CD4-positive, alpha-beta T cell treated with Interleukin-4 for 4 hours (primary cell): ENCODE data around the gene LRRC4B.
"Not testable (repeated sequence)": the region's sequence is repeated elsewhere in the genome, so short reads cannot be mapped to it uniquely, and the experiment has no call there.

Source experiments
- DNase-seq: peaks from one replicate; pipeline ENCODE4 v3.0.0-alpha.2; 2020

The LRRC4B gene, protein sequence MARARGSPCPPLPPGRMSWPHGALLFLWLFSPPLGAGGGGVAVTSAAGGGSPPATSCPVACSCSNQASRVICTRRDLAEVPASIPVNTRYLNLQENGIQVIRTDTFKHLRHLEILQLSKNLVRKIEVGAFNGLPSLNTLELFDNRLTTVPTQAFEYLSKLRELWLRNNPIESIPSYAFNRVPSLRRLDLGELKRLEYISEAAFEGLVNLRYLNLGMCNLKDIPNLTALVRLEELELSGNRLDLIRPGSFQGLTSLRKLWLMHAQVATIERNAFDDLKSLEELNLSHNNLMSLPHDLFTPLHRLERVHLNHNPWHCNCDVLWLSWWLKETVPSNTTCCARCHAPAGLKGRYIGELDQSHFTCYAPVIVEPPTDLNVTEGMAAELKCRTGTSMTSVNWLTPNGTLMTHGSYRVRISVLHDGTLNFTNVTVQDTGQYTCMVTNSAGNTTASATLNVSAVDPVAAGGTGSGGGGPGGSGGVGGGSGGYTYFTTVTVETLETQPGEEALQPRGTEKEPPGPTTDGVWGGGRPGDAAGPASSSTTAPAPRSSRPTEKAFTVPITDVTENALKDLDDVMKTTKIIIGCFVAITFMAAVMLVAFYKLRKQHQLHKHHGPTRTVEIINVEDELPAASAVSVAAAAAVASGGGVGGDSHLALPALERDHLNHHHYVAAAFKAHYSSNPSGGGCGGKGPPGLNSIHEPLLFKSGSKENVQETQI

DNA sequence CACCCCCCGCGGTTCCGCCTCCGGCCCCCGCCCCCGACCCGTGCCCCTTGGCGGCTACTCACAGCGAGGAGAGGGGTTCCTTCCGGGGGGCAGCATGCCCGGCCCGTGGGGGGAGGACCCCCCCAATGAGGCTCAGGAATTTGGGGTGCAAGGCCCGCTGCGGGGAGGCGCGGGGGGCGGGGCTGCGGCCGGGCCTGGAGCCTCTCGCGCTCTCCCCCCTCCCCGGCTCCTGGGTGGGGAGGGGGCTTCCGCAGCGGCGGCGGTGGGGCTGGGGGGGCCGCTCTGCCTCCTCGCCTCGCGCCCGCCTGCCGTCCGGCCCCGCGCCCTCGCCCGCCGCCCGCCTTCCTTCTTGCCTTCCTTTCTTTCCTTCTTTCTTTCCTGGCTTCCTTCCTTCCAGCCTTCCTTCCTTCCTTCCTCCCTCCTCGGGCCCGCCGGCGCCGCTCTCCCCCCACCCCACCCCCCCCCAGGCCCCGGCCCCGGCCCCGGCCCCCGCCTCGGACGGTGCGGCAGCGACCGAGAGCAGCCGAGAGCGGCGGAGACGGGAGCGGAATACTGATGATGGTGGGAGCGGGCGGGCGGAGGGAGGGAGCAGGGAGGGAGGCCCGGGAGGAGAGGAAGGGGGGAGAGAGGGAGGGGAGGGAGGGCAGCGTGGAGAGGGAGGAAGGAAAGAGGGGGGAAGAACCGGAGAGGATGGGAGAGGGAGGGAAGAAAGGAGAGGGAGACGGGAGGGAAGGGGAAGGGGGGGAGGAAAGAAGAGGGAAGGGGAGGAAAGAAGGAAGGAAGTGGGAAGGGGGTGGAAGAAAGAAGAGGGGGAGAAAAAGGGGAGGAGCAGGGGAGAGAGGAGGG, at the start of gene LRRC4B:
LRRC4B (minus strand) TSS at position 554 of the 846 bp plus-strand sequence. CDS start 19,597 bp downstream, outside the sequence.
- DNase-seq: no peak

DNA sequence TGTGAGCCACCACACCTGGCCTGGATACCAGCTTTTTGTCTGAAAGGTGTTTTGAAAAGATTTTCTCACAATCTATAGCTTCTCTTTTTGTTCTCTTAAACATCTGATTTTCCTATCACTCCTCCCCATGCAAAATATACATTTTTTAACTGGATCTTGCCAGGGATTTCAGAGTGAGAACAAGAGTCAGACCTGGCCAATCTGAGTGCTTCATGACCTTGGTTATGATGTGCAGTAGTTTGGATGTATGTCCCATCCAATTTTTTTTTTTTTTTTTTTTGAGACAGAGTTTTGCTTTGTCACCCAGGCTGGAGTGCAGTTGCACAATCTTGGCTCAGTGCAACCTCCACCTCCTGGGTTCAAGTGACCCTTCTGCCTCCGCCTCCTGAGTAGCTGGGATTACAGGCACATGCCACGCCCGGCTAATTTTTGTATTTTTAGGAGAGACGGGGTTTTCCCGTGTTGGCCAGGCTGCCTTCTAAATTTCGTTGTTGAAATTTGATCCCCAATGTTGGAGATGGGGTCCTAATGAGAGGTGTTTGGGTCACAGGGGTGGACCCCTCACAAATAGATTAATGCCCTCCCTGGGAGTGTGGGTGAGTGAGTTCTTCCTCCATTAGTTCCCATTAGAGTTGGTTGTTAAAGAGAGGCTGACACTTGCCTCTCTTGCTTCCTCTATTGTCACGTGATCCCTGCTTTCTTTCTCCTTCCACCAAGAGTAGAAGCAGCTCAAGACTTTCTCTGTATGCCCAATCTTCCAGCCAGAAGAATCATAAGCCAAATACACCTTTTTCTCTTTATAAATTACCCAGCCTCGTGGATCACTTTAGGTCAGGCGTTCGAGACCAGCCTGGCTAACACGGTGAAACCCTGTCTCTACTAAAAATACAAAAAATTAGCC, 44.5 kb upstream of the LRRC4B start:
- DNase-seq: not testable (repeated sequence)

- DNase-seq: peak; percentile 47
These were observed 39.9 kb upstream of the LRRC4B start for GRCh38 chr19:50607874-50608785.

GRCh38 chr19:50607388-50607787, 39.2 kb upstream of the LRRC4B start:
- no peak for DNase-seq

DNA sequence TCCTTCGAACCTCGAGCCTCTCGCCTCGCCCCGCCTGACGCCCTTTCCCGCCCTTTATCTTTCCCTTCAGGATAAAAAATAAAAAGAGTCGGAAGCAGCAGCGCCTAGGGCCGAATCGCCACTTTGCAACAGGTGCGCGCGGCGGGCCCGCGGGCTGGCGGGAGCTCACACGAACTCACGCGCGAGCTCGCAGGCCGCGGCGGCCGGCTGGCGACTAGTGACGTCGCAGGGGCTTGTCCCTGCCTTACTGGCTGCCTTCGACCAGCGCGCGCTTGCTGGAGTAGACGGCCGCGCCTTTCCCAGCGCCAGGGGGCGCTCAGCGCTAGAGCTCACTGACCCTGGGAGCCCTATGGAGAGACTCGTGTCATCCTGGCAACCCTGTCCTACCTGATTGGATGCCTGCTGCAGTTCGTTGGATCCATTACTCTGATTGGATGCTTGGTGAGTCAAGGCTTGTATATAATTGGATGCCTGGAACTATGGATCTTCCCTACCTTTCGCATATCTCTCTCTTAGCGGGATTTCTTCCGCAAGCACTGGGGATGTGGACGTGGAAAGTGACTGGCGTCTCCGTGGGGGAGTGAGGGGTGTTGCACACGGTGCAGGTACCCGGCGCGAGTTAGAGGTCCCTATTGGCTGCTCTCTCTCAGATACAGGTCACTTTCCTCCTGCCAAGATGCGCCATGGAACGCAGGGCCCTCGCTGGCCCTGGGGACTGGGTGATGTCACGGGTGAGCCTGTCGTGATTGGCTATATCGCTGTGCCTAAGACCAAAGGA, 38.0 kb upstream of the LRRC4B start:
- not testable (repeated sequence) for DNase-seq

DNA sequence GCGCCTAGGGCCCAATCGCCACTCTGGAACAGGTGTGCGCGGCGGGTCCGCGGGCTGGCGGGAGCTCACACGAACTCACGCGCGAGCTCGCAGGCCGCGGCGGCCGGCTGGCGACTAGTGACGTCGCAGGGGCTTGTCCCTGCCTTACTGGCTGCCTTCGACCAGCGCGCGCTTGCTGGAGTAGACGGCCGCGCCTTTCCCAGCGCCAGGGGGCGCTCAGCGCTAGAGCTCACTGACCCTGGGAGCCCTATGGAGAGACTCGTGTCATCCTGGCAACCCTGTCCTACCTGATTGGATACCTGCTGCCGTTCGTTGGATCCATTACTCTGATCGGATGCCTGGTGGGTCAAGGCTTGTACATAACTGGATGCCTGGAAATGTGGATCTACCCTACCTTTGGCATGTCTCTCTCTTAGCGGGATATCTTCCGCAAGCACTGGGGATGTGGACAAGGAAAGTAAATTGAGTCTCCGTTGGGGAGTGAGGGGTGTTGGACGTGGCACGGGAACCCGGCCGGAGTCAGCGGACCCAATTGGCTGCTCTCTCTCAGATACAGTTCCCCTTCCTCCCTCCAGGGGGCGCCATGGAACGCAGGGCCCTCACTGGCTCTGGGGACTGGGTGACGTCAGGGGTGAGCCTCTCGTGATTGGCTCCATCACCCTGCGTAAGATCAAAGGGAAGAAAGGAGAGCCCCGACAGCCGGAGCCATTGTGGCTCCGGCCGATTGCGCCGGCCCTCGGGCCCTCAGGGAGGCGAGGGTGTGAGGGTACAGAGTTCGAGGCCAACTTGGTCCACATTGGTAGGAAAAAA, 36.2 kb upstream of the LRRC4B start:
- not testable (repeated sequence) for DNase-seq

DNA sequence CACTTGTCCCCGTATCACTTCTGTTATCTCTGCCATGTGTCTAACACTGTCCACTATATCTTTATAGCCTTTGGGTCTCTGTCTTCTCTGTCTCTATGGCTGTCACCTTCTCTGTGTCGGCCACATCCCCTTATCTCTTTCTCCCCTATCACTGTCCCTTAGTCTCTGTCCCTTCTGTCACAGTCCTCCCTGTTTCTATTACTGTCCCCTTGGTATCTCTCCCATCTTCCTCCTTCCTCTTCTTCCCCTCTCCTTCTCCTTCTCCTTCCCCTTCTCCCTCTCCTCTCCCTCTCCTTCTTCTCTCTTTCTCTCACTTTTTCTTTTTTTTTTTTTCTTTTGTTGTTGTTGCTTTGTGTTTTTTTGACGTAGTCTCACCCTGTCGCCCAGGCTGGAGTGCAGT, 34.7 kb upstream of the LRRC4B start:
- DNase-seq: no peak

DNA sequence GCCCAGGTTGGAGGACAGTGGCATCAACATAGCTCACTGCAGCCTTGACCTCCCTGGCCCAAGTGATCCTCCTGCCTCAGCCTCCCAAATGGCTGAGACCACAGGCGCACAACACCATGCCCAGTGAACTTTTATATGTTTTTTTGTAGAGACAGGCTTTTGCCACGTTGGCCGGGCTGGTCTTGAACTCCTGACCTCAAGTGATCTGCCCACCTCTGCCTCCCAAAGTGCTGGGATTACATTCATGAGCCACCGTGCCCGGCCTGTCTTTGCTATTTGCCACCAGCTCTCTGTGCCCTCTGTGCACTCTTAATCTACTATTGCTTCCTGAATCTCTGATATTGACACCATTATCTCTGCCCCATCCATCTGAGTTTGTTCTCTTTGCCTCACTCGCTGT, 34.3 kb upstream of the LRRC4B start:
- no peak for DNase-seq

- no peak for DNase-seq
These were observed 33.8 kb upstream of the LRRC4B start for GRCh38 chr19:50602089-50602422.

DNA sequence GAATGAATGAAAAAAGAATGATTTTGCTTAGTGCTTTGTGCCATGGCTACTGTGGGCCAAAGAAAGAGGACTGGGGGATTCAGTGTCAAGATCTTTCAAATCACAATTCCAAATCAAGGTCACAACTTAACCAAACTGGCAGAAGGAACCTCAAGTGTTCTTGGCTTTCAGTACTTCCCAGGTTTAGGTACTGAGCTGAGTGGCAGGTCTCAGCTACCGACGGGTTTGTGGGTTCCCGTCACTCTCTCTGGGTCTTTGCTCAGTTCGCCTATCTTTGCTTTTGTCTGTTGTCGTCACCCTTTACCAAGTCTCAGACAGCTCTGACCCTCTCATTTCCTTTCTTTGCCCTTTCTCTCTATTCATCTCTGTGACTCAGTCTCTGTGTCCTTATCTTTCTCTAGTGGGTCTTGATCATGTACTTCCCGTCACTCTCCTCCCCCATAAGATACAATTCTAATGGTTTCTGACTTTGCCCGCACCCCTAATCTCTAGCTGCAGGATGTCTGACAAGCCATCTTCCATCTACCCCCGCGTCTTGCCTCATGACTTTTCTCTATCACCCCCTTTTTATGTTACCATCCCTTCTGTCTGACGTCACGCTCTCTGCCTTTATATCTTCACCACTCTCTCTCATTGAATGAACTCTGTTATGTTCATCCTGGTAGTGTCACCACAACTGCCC, 33.3 kb upstream of the LRRC4B start:
- DNase-seq: no peak

DNA sequence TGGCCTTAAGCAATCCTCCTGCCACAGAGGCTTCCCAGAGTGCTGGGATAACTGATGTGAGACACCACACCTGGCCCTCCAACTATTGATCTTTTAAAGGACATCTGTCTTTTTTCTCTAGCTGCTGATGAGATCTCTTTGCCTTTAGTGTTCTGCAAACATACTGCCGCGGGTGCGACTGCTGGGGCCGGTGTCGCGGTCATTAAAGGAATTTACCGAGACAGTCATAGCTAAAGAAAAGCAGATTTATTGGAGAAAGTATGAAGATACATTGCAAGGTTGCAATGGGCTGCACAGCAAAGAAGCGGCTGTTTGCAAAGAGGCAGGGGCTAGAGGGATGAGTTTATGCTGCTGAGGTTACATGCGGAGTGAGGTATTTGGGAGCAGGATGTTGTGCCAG, 31.2 kb upstream of the LRRC4B start:
- no peak for DNase-seq

- DNase-seq: no peak
These were observed 22.0 kb upstream of the LRRC4B start for GRCh38 chr19:50590191-50590590.

GRCh38 chr19:50581795-50582660, 13.8 kb upstream of the LRRC4B start:
- not testable (repeated sequence) for DNase-seq

DNA sequence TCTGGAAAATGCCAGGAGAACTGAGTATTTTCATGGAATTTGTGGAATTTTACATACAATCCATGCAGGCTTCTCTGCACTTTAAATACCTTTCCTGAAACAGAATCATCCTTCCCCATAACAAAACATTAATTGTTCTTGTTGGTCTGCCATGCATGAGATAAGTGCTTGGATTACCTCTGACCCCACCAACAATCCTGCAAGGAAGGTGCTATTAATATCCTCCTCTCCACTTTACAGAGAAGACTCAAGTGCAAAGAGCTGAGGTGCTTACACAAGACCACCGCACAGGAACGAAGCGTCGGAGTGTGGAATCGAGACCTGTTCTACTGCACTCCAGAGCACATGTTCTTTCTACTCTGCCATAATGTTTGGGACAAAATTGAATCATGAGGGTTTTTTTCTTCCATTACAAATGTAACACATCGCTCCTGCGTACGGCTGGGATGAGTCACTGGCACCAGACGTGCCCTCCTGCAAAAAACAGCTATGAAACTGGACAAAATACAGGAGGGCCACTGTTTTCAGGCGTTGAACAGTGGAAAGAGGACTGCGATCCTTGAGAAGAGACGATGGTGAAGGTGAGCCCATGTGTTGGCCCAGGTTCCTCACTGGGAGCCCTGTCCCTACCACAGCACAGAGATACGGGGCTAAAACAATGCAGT, 12.9 kb upstream of the LRRC4B start:
- no peak for DNase-seq

DNA sequence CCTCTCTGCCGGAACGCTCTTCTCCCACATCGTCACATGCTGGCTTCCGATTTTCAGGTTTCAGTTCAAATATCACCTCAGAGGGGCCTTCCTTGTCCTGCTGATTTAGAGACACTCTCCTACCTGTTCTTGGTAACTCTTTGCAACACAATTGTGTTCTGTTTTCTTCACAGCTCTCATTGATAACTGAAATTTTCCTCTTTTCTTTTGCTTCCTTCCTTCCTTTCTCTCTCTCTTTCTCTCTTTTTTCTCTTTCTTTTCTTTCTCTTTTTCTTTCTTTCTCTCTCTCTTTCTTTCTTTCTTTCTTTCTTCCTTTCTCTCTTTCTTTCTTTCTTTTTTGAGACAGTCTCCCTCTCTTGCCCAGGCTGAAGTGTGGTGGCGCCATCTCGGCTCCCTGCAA, 12.0 kb upstream of the LRRC4B start:
- no peak for DNase-seq

GRCh38 chr19:50576769-50577168, 8.5 kb upstream of the LRRC4B start:
- not testable (repeated sequence) for DNase-seq

DNA sequence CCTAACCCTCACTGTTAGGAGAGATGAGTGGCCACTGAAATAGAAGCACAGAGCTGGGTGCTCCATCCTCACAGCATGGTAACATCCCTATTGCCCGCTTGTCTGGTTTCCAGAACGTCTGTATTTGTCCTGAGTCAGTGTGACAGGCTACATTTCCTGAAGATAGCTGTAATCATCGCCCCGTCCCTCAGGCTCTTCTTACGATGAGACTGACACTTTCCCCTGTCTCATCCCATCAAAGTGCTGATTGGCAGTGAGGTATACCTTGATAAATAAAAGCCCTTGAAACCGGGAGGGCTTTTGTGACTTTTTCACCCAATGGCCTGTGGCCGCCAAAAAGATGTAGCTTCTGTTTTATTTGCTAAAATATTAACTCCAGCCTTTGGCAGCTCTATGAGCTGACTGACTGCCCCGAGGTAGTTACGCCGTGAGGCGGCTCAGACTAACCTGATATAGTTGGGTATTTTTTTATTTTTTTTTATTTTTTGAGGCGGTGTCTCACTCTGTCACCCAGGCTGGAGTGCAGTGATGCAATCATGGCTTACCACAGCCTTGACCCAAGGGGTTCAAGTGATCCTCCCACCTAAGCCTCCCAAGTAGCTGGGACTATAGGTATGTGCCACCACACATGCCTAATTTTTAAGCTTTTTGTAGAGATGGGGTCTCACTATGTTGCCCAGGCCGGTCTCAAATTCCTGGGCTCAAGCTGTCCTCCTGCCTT, 5.7 kb upstream of the LRRC4B start:
- no peak for DNase-seq
